NOMO-1 treated with DMSO at 0.1 percent for 48 hours (cell line): ENCODE results near the gene PDE6B.
"Not testable (repeated sequence)": the region's sequence is repeated elsewhere in the genome, so short reads cannot be mapped to it uniquely, and the experiment has no call there.

Experiments used
- DNase-seq: peaks from one replicate; lab custom pipeline; 2025; ENCODE audit not compliant: unreplicated experiment; lab: John Stamatoyannopoulos, UW

The PDE6B gene

GRCh38 chr4:668219-668618 is 42.8 kb downstream of the PDE6B start:
- not testable (repeated sequence) for DNase-seq

DNA sequence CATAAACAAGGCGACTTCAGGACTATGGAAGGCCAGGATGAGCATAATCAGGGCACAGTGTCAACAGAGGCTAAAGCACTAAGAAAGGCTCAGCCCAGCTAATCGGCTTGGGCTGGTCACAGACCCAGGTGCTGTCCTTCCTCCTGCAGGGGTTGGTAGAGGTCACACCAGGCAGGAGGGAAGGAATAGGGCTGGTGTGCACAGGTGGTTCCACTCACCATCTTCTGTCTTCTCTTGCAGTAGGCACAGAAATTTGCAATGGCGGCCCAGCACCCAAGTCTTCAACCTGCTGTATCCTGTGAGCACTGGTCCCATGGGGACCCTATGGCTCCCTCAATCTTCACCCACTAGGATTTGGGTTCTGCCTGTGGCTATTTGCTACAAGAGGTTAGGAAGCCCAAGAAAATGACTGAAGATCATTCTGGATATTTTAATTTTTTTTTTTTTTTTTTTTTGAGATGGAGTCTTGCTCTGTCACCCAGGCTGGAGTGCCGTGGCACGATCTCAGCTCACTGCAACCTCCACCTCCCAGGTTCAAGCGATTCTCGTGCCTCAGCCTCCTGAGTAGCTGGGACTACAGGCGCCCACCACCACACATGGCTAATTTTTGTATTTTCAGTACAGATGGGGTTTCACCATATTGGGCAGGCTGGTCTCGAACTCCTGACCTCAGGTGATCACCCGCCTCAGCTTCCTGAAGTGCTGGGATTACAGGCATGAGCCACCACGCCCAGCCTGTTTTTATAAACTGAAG is 44.6 kb downstream of the PDE6B start:
- not testable (repeated sequence) for DNase-seq

GRCh38 chr4:671769-672168 is 46.4 kb downstream of the PDE6B start:
- DNase-seq = no peak

- peak; percentile 7 for DNase-seq
Measured at GRCh38 chr4:673349-674091, 48.1 kb downstream of the PDE6B start.

- peak; percentile 90 for DNase-seq
Measured at GRCh38 chr4:674172-675035, 49.0 kb downstream of the PDE6B start, which contains the start of the genes ATP5ME and MYL5. Gene ATP5ME (minus strand): TSS chr4:674276. CDS start chr4:674247, 29 bp downstream. Gene MYL5 (plus strand): TSS chr4:674542. CDS start chr4:678027, 3,485 bp downstream.

GRCh38 chr4:675036-675882 is 49.9 kb downstream of the PDE6B start:
- DNase-seq = peak; percentile 16

DNA sequence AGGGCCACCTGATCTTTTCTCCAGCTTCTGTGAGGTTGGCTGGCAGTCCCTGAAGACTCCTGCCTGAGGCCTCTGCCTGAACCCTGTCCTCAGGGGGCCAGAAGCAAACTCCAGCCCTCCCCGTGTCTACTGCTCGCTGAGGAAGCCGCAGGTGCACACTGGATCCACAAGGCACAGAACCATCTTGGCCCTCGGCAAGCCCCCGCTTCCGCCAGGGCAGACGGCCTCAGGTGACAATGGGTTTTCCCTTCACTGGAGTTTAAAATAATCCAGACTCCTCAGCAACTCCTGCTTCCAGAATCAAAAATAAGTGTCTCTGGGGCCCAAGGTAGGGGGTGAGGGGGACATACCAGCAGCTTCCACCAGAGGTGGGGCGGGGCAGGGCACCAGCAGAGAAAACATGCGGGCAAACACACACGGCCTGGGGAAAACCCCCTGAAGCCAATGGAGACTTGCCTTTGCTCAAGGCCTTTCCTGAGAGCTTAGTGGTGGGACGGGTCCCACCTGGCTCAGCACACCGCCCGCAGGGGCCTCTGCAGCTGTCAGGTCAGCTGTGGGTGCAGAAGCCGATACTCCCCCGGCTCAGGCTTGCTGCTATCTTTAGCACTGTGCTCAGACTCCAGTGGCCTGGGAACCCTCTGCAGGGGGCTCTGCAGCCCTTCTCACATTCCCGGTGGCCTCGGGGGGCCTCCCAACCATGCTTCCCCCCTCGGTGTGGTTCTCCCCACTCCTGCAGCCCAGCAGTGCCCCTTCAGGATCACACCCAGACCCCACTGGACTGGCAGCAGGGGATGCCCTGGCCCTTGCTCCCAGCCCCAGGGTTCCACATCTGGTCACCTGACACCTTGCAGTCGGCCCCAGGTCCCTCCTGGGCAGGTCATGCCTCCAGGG is 50.9 kb downstream of the PDE6B start:
- DNase-seq = no peak

DNA sequence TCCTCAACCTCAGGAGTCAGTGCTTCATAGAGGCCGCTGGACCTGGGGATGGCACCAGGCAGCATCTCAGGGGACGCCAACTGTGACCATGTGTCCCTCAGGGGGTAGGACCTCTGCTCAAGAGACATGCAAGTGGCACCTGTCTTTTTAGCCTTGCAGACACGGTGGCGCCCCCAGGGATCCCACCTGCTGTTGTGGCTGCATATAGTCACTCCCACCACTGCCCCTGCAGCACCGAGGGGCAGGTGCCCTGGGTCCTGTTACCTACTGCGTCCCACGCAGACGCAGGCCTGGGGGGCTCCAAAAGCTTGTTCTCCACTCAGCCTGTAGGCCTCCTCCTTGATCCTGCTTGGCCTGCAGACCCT is 51.5 kb downstream of the PDE6B start:
- DNase-seq = no peak

DNA sequence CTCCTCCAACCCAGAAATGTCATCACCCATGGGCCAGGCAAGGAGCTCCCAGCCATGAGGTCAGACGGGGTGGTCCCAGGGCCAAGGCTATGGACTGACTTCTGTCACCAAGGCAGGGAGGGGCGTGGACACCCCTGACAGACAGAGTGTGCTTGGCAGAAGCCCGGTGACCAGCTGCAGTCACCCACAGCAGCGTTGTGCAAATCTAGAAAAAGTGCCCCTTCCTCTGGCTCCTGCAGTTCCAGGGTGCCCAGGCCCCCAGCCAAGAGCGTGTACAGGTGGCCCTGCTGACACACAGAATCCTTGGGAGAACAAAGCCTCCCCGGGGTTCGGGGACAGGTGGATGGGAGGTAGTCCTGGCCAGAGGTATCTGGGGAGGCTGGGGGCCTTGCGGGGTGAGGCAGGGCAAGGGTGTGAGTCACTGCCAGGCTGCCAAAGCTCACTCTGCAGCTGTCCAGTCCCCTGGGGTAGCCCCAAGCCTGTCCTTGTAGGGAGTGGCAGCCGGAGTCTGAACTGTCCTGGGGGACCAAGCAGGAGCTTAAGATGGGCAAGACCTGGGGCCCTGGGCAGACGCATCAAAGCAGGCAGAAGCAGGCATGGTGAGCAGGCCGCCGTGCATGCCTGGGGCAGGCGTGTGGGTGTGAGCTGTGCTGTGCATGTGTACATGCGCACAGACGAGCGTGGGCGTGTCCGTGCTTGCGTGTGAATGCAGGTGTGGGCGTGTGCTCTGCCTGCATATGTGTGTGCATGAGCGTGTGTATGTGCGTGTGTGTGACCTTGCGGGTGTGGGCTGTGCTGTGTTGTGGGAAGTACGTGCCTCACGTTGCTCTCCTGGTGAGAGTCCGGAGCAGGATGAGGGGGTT is 52.3 kb downstream of the PDE6B start:
- no peak for DNase-seq

GRCh38 chr4:678331-679103 is 53.1 kb downstream of the PDE6B start:
- no peak for DNase-seq

GRCh38 chr4:679104-679481 is 53.7 kb downstream of the PDE6B start:
- DNase-seq = no peak

DNA sequence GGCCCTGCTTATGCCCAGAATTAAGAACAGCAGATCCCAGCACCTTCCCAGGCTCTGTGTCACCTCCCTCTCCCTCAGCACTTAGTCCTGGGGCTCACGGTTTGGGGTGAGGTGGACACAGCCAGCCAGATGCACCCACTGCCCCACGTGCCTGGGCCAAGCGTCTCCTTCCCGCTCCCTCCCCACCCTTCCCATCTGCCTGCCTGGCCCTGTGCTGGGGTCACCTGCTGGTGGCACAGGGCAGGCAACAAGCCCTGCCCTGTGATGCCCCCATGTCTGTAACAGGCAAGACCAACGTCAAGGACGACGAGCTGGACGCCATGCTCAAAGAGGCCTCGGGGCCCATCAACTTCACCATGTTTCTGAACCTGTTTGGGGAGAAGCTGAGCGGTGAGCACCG is 54.3 kb downstream of the PDE6B start:
- DNase-seq = no peak

DNA sequence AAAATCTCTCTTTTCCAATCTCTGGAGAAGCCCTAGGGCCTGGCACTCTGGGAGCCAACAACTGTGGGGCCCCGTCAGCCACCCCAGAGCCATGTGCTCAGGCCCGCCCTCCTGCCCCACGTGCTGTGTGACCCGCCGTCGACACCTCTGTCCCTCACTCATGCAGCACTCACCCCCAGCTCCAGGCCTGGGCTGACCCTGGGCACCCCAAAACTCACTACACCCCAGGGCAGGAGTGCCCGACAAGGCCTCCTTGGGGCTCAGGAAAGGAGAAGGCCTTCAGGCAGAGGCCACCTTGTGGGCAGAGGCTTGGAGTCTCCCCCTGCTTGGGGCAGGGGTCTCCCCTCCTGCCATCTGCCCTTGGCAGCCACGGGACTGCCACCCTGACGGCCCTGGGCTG is 54.7 kb downstream of the PDE6B start:
- no peak for DNase-seq

DNA sequence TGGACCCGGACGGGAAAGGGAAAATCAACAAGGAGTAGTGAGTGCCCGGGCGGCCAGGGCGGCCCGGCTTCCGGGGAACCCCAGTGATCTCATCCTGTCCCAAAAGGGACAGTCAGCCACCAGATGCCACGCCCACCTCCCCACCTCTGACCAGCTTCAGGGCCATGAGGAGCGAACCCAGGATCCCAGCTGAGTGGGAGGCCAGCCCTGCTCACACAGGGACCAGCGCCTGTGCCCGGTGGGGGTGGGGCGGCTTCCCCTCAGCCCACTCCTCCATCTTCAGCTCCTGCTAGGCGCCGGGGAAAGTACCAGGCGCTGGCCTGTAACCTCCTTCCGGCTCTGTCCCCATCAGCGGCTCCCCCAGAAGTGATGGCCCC is 55.2 kb downstream of the PDE6B start:
- DNase-seq = no peak

DNA sequence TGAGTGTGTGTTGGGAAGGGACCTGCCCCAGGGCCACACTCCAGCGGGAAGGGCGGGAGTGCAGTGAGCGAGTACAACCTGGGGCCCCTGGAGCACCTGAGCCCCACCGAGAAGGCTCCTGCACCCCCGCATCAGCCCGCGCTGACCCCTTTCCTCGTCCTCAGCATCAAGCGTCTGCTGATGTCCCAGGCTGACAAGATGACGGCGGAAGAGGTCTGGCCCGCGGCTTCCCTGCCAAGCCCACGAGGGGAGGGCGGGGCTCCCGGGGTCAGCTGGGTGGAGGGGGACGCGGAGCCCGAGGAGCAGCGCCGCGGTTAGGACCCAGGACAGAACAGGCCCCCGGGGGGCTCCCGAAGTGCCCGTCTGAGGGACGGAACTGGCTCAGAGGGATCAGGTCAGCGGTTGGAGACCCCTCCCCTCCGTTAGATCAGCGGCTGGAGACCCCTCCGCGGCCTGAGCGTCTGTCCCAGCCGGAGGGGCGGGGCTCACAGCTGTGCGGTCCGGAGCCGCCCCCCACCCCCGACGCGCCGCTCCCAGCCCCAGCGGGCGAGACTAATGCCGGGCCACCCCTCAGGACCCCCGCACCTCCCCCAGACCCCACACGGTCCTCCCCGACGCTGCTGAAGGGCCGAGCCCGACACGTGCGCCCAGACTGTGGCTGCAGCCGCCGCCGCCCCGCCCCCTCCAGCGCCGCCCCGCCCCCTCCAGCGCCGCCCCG is 55.7 kb downstream of the PDE6B start:
- no peak for DNase-seq

DNA sequence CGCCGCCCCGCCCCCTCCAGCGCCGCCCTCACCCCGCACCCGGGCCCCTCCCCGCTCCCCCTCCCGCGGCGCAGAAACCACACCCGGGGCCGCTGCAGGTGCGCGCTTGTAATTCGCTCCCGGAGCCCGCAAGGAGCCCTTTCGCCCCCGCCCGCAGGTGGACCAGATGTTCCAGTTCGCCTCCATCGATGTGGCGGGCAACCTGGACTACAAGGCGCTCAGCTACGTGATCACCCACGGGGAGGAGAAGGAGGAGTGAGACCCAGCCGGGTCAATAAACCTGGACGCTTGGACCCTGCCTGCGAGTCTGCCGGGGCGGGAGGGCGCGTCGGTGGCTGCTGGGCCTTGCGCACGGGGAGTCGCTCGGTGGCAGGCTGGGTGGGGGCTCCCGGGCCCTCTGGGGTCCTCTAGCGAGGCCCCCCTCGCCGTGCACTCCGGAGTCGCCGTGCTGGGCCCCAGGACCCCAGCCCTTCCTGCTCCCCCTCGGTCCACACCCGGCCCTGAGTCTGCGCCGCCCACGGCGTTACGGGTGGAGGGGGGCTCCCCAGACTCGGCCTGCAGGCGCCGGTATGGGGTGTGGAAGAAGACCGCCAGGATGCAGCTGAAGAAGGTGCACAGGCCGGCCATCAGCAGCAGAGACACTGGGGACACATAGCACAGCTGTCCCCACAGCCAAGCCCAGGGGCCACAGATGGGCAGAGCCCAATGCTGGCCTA is 56.5 kb downstream of the PDE6B start:
- no peak for DNase-seq
